GM12891 (cell line): ENCODE data around the gene OR2T1.

Experiments used
- POLR2A ChIP-seq: IDR thresholded peaks from 2 replicates; pipeline ENCODE4 v1.6.1; 2011; ENCODE audit warnings: low read depth, low read length, control low read depth
- POLR2AphosphoS5 ChIP-seq: IDR thresholded peaks from 2 replicates; pipeline ENCODE4 v1.6.1; 2011; ENCODE audit warnings: low read depth, low read length, control low read depth

DNA sequence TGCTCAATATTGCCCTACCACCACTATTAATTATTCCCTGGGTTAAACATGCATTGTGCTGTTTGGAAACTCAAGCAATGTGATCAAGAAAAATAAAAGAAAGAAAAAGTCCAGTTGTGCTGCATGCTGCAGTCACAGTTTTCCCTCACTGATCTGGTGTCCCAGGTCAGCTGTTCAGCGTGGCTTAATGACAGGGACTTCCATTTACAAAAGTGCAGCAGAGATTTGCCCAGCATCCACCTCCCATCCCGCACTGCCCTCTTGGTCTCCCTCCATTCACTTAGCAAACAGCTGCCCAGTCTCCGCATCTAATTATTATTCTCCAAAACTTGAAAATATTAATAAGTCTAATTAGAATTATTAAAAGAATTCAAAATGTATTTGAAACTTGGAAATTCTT, 43.4 kb upstream of the OR2T1 start:
- TF ChIP-seq POLR2AphosphoS5 = no peak
- TF ChIP-seq POLR2A = no peak
